K562 (cell line): ENCODE measurements around the gene ASPRV1. TPM values are rescaled to one million over a fixed set of nuclear protein-coding genes. Genes with fewer than 3 reads are reported as not detected.

ENCODE experiments used
- ASH1L ChIP-seq: fragments of 450-650 bp; IDR thresholded peaks from 2 replicates; pipeline ENCODE4 v1.6.1; 2018; ENCODE audit warnings: borderline replicate concordance, mild to moderate bottlenecking, low read depth; ENCODE audit not compliant: partially characterized antibody
- ATF7 ChIP-seq: fragments of 450-650 bp; IDR thresholded peaks from 2 replicates; pipeline ENCODE4 v1.7.1; 2014; ENCODE audit warnings: mild to moderate bottlenecking, moderate library complexity
- FOXK1 ChIP-seq: sonication (generic); formaldehyde crosslinking; IDR thresholded peaks from 2 replicates; pipeline ENCODE4 v1.8.0; 2022; ENCODE audit warnings: missing genetic modification reagents, mild to moderate bottlenecking, borderline replicate concordance
- FOXM1 ChIP-seq, 2 experiments: fragments of 450-650 bp in 1 of 2; sonication (generic) in 1 of 2; formaldehyde crosslinking in 1 of 2; IDR thresholded peaks; 2 replicates each; pipeline versions ENCODE4 v1.6.1 to v1.9.0; 2017 to 2022; ENCODE audit warnings: low read depth in 2 of 2, mild to moderate bottlenecking in 2 of 2, missing genetic modification reagents in 1 of 2, moderate library complexity in 1 of 2
- MGA ChIP-seq: fragments of 450-650 bp; IDR thresholded peaks from 2 replicates; pipeline ENCODE4 v1.6.1; 2016; ENCODE audit warnings: mild to moderate bottlenecking, moderate library complexity
- NFATC3 ChIP-seq: fragments of 450-650 bp; IDR thresholded peaks from 2 replicates; pipeline ENCODE4 v1.6.1; 2017; ENCODE audit warnings: mild to moderate bottlenecking
- PBX2 ChIP-seq, 2 experiments: IDR thresholded peaks in 1 of 2; conservative IDR thresholded peaks in 1 of 2; 2 replicates each; pipeline ENCODE4 v1.6.1; 2016; ENCODE audit warnings: low read depth in 2 of 2, mild to moderate bottlenecking in 1 of 2, missing compliant biosample characterization in 1 of 2, missing genetic modification characterization in 1 of 2, moderate library complexity in 1 of 2
- SMARCA4 ChIP-seq: fragments of 450-650 bp; IDR thresholded peaks from 2 replicates; pipeline ENCODE4 v1.6.1; 2016
- SOX6 ChIP-seq: fragments of 450-650 bp; IDR thresholded peaks from 2 replicates; pipeline ENCODE4 v1.6.1; 2014; ENCODE audit warnings: mild to moderate bottlenecking
- ZNF277 ChIP-seq: fragments of 250-450 bp; sonication (Bioruptor Pico); IDR thresholded peaks from 2 replicates; pipeline ENCODE4 v1.8.0; 2022; ENCODE audit warnings: inconsistent platforms, mild to moderate bottlenecking, moderate library complexity, borderline replicate concordance
- polyA plus RNA-seq, 8 experiments: library from polyadenylated mRNA; depleted of rRNA in 4 of 8; stranded (reverse) in 5 of 8; unstranded in 3 of 8; fragments of >200 nt; fragmentation: Nextera tagmentation in 2 of 8; fragmentation: Illumina TruSeq in 1 of 8; extraction: Ambion mirVana in 2 of 8; extraction: Trizol in 1 of 8; gene quantifications; 2 replicates each; pipeline versions ENCODE4 v1.2.1 to v1.2.3, GENCODE V29; 2011 to 2014; ENCODE audit warnings: inconsistent platforms in 1 of 8, missing spikeins in 1 of 8
- total RNA-seq, 7 experiments: library from RNA; depleted of rRNA in 6 of 7; stranded (reverse); fragments of >200 nt in 6 of 7; fragmentation: Illumina TruSeq in 2 of 7; extraction: Trizol in 2 of 7; gene quantifications; 2 replicates each; pipeline versions ENCODE4 v1.2.1 to v1.2.3, GENCODE V29; 2011 to 2021; ENCODE audit warnings: low replicate concordance in 1 of 7

Gene ASPRV1
- total and polyA plus RNA-seq, 9 of the 15 experiments (the other 6 are each of a cell fraction or from before 2014, with no cell fraction given), result 0.17 to 0.72 (median 0.47) TPM; not detected in 1

GRCh38 chr2:69933839-69934613 lies 27.4 kb downstream of the ASPRV1 start (continued):
- TF ChIP-seq MGA (peak; percentile 40; the same call in 1 of the 2 replicates), FOXK1 (CRISPR knock-in tag) (no peak), ASH1L (no peak), SOX6 (peak; percentile 71; the same call in 1 of the 2 replicates), NFATC3 (0 out of 2 replicates have a peak, but pooled peaks have one; percentile 77), ATF7 (peak; percentile 67), ZNF277 (CRISPR knock-in tag) (no peak), PBX2 (CRISPR knock-in tag; IDR thresholded peaks at IDR 0.05; ENCODE audit: low read depth) (no peak), PBX2 (tag; conservative IDR thresholded peaks at IDR 0.05; ENCODE audit: low read depth) (0 out of 2 replicates have a peak, but pooled peaks have one; percentile 34), SMARCA4 (peak; percentile 91), FOXM1 (IDR thresholded peaks at IDR 0.05; ENCODE audit: low read depth) (peak; percentile 42; the same call in 1 of the 2 replicates), FOXM1 (CRISPR knock-in tag; IDR thresholded peaks at IDR 0.05; ENCODE audit: low read depth) (no peak)
